OCI-LY7 (cell line): ENCODE data around the gene SEMA3E.

ENCODE experiments used
- CTCF ChIP-seq: fragments of 200-600 bp; sonication (generic); conservative IDR thresholded peaks from 2 replicates; pipeline ENCODE4 v1.5.1; 2014; ENCODE audit warnings: mild to moderate bottlenecking, antibody characterized with exemption, low read length, moderate library complexity, mixed read lengths
- EZH2phosphoT487 ChIP-seq: fragments of 200-600 bp; sonication (generic); IDR thresholded peaks from 2 replicates; pipeline ENCODE4 v1.6.1; 2018; ENCODE audit warnings: low read depth, borderline replicate concordance, mild to moderate bottlenecking, mixed run types, antibody characterized with exemption, low read length, moderate library complexity, mixed read lengths

GRCh38 chr7:83472376-83472775, 176.6 kb downstream of the SEMA3E start:
- TF ChIP-seq CTCF (no peak), EZH2phosphoT487 (no peak)
